ENCODE measurements around the gene FOXE3.

FOXE3 gene

GRCh38 chr1:47439819-47440598 lies 23.9 kb downstream of the FOXE3 start:
- Histone ChIP-seq H3K4me1 (ENCODE audit: insufficient read depth, low read length) (peaks cover 23% of the 10 kb centered on the region), H3K9me3 (ENCODE audit: insufficient read depth, low read length, severe bottlenecking) (no peaks in the 10 kb centered on the region), H3K4me3 (ENCODE audit: low read depth in 1 of 2, low read length in 2 of 2) (no peak overlapping the region), H3K9ac (ENCODE audit: low read depth, low read length) (no peak overlapping the region), H3K4me2 (ENCODE audit: insufficient read depth, low read length) (no peak overlapping the region), H3K36me3 (ENCODE audit: insufficient read depth, low read length) (peaks cover 7% of the 10 kb centered on the region), H3K79me2 (ENCODE audit: insufficient read depth, low read length) (peaks cover 23% of the 10 kb centered on the region), H3K27me3 (ENCODE audit: insufficient read depth, low read length, poor library complexity) (no peaks in the 10 kb centered on the region), H3K27ac (ENCODE audit: low read length) (no peak overlapping the region), H4K20me1 (ENCODE audit: insufficient read depth, low read length) (peaks cover 13% of the 10 kb centered on the region), H2AFZ (ENCODE audit: low read depth, low read length) (no peak overlapping the region)
- ATAC-seq (ENCODE audit: insufficient read depth, low read depth) (no peak), DNase-seq (no peak)
- TF ChIP-seq EZH2 (IDR thresholded peaks at IDR 0.05; ENCODE audit: borderline replicate concordance, low read depth, low read length, severe bottlenecking): no peak
- no peak for TF ChIP-seq CTCF (IDR thresholded peaks at IDR 0.05; ENCODE audit: borderline replicate concordance, extremely low read depth, low read length, poor library complexity, severe bottlenecking)

GRCh38 chr1:47440599-47441081 lies 24.6 kb downstream of the FOXE3 start:
- H2AFZ ChIP-seq (ENCODE audit: low read depth, low read length): no peak overlapping the region
- DNase-seq (no peak), ATAC-seq (ENCODE audit: insufficient read depth, low read depth) (no peak)
- peaks cover 17% of the 10 kb centered on the region for H3K79me2 ChIP-seq (ENCODE audit: insufficient read depth, low read length)
- peaks cover 17% of the 10 kb centered on the region for H3K4me1 ChIP-seq (ENCODE audit: insufficient read depth, low read length)
- H3K36me3 ChIP-seq (ENCODE audit: insufficient read depth, low read length): peaks cover 2% of the 10 kb centered on the region; the same call in 1 of the 2 replicates
- no peak overlapping the region for H3K27ac ChIP-seq (ENCODE audit: low read length)
- no peak overlapping the region for H3K9ac ChIP-seq (ENCODE audit: low read depth, low read length)
- H3K9me3 ChIP-seq (ENCODE audit: insufficient read depth, low read length, severe bottlenecking): no peaks in the 10 kb centered on the region
- H3K4me2 ChIP-seq (ENCODE audit: insufficient read depth, low read length): no peak overlapping the region
- TF ChIP-seq EZH2 (IDR thresholded peaks at IDR 0.05; ENCODE audit: borderline replicate concordance, low read depth, low read length, severe bottlenecking) (no peak), CTCF (IDR thresholded peaks at IDR 0.05; ENCODE audit: borderline replicate concordance, extremely low read depth, low read length, poor library complexity, severe bottlenecking) (no peak)
- no peaks in the 10 kb centered on the region for H3K27me3 ChIP-seq (ENCODE audit: insufficient read depth, low read length, poor library complexity)
- no peak overlapping the region for H3K4me3 ChIP-seq (ENCODE audit: low read depth in 1 of 2, low read length in 2 of 2)
- peaks cover 8% of the 10 kb centered on the region for H4K20me1 ChIP-seq (ENCODE audit: insufficient read depth, low read length)

GRCh38 chr1:47441450-47442106 lies 25.5 kb downstream of the FOXE3 start:
- TF ChIP-seq EZH2 (IDR thresholded peaks at IDR 0.05; ENCODE audit: borderline replicate concordance, low read depth, low read length, severe bottlenecking) (no peak), CTCF (IDR thresholded peaks at IDR 0.05; ENCODE audit: borderline replicate concordance, extremely low read depth, low read length, poor library complexity, severe bottlenecking) (no peak)
- Histone ChIP-seq H3K27ac (ENCODE audit: low read length) (no peak overlapping the region), H3K4me3 (ENCODE audit: low read depth in 1 of 2, low read length in 2 of 2) (no peak overlapping the region), H3K4me2 (ENCODE audit: insufficient read depth, low read length) (no peak overlapping the region), H3K4me1 (ENCODE audit: insufficient read depth, low read length) (peaks cover 8% of the 10 kb centered on the region), H3K9me3 (ENCODE audit: insufficient read depth, low read length, severe bottlenecking) (no peaks in the 10 kb centered on the region), H4K20me1 (ENCODE audit: insufficient read depth, low read length) (no peaks in the 10 kb centered on the region), H3K27me3 (ENCODE audit: insufficient read depth, low read length, poor library complexity) (no peaks in the 10 kb centered on the region), H3K9ac (ENCODE audit: low read depth, low read length) (no peak overlapping the region), H2AFZ (ENCODE audit: low read depth, low read length) (no peak overlapping the region), H3K79me2 (ENCODE audit: insufficient read depth, low read length) (peaks cover 8% of the 10 kb centered on the region), H3K36me3 (ENCODE audit: insufficient read depth, low read length) (no peaks in the 10 kb centered on the region; the same call in 1 of the 2 replicates)
- ATAC-seq (ENCODE audit: insufficient read depth, low read depth): no peak
- no peak for DNase-seq
